CD14-positive monocyte (primary cell): ENCODE measurements around the gene EIF2B2. TPM values are rescaled to one million over a fixed set of nuclear protein-coding genes. Genes with fewer than 3 reads are reported as not detected.

Experiments
- DNase-seq, 3 donors: peaks; one replicate each; pipeline ENCODE4 v3.0.0-alpha.2; 2011 to 2022
- H2AFZ ChIP-seq: 2 replicates; pipeline ENCODE4 v1.6.0; 2012; ENCODE audit warnings: mild to moderate bottlenecking, low read depth, low read length, inconsistent platforms; ENCODE audit not compliant: insufficient read depth, poor library complexity, severe bottlenecking
- H3K27ac ChIP-seq, 2 donors: 1 replicate in 1 of 2; 2 replicates in 1 of 2; pipeline ENCODE4 v1.5.1; 2012 to 2013; ENCODE audit warnings: low read length in 2 of 2, control low read depth in 1 of 2, inconsistent platforms in 1 of 2, low read depth in 1 of 2, mild to moderate bottlenecking in 1 of 2
- H3K27me3 ChIP-seq, 2 donors: one replicate each; pipeline versions ENCODE4 v1.6.0 to v1.6.1; 2011 to 2013; ENCODE audit warnings: low read length in 2 of 2; ENCODE audit not compliant: control insufficient read depth in 2 of 2, insufficient read depth in 2 of 2
- H3K36me3 ChIP-seq, 2 donors: replicated peaks in 1 of 2; 1 replicate in 1 of 2; 2 replicates in 1 of 2; pipeline versions ENCODE4 v1.5.1 to v1.6.1; 2012 to 2013; ENCODE audit warnings: low read length in 2 of 2, control low read depth in 1 of 2, inconsistent platforms in 1 of 2, mild to moderate bottlenecking in 1 of 2; ENCODE audit not compliant: insufficient read depth in 2 of 2, control insufficient read depth in 1 of 2
- H3K4me1 ChIP-seq, 2 donors: 1 replicate in 1 of 2; 2 replicates in 1 of 2; pipeline versions ENCODE4 v1.5.1 to v1.6.1; 2012 to 2013; ENCODE audit warnings: low read length in 2 of 2, control low read depth in 1 of 2, inconsistent platforms in 1 of 2, mild to moderate bottlenecking in 1 of 2, moderate library complexity in 1 of 2; ENCODE audit not compliant: insufficient read depth in 2 of 2, control insufficient read depth in 1 of 2
- H3K4me2 ChIP-seq: replicated peaks from 2 replicates; pipeline ENCODE3; 2012; ENCODE audit warnings: low read length, moderate library complexity, mild to moderate bottlenecking; ENCODE audit not compliant: poor library complexity, severe bottlenecking; ENCODE audit errors: extremely low read depth
- H3K4me3 ChIP-seq, 3 experiments: fragments of 200-600 bp in 1 of 3; sonication (generic) in 1 of 3; replicated peaks in 1 of 3; 1 replicate in 2 of 3; 2 replicates in 1 of 3; pipeline ENCODE4 v1.5.1; 2011 to 2013; ENCODE audit warnings: low read length in 3 of 3, mild to moderate bottlenecking in 3 of 3, control low read depth in 2 of 3, low read depth in 2 of 3, inconsistent platforms in 1 of 3, moderate library complexity in 1 of 3
- H3K79me2 ChIP-seq: 2 replicates; pipeline ENCODE4 v1.6.0; 2012; ENCODE audit warnings: mild to moderate bottlenecking, control low read depth, inconsistent platforms, low read length, moderate library complexity; ENCODE audit not compliant: insufficient read depth
- H3K9ac ChIP-seq: 2 replicates; pipeline ENCODE4 v1.6.0; 2017; ENCODE audit warnings: low read length, mild to moderate bottlenecking; ENCODE audit not compliant: insufficient read depth, poor library complexity, severe bottlenecking
- H3K9me3 ChIP-seq, 2 donors: replicated peaks in 1 of 2; 1 replicate in 1 of 2; 2 replicates in 1 of 2; pipeline versions ENCODE4 v1.5.1 to v1.6.1; 2012 to 2013; ENCODE audit warnings: low read length in 2 of 2, control low read depth in 1 of 2; ENCODE audit not compliant: control insufficient read depth in 1 of 2, insufficient read depth in 1 of 2
- H4K20me1 ChIP-seq: 2 replicates; pipeline ENCODE4 v1.6.0; 2012; ENCODE audit warnings: mild to moderate bottlenecking, low read length, control low read depth, moderate library complexity; ENCODE audit not compliant: insufficient read depth
- H3K27ac Mint-ChIP-seq, 7 donors: one replicate each; pipeline ENCODE4 v1.8.0; 2020; ENCODE audit warnings: mild to moderate bottlenecking in 7 of 7, mixed read lengths in 7 of 7, moderate library complexity in 6 of 7, inconsistent platforms in 2 of 7
- H3K27me3 Mint-ChIP-seq, 3 donors: one replicate each; pipeline ENCODE4 v1.8.0; 2021 to 2022; ENCODE audit warnings: low read depth in 3 of 3, mild to moderate bottlenecking in 3 of 3, mixed read lengths in 3 of 3, moderate library complexity in 3 of 3, inconsistent platforms in 1 of 3
- H3K36me3 Mint-ChIP-seq, 2 donors: one replicate each; pipeline ENCODE4 v1.8.0; 2020; ENCODE audit warnings: mixed read lengths in 2 of 2, inconsistent platforms in 1 of 2, mild to moderate bottlenecking in 1 of 2
- H3K4me1 Mint-ChIP-seq: one replicate; pipeline ENCODE4 v1.8.0; 2020; ENCODE audit warnings: mild to moderate bottlenecking, mixed read lengths
- H3K4me3 Mint-ChIP-seq, 2 donors: one replicate each; pipeline ENCODE4 v1.8.0; 2020; ENCODE audit warnings: mild to moderate bottlenecking in 2 of 2, mixed read lengths in 2 of 2, moderate library complexity in 1 of 2
- H3K9me3 Mint-ChIP-seq, 7 donors: one replicate each; pipeline ENCODE4 v1.8.0; 2020 to 2022; ENCODE audit warnings: mixed read lengths in 7 of 7, mild to moderate bottlenecking in 6 of 7, moderate library complexity in 6 of 7, inconsistent platforms in 2 of 7
- CTCF ChIP-seq: fragments of 200-600 bp; IDR thresholded peaks from one replicate; pipeline ENCODE4 v1.8.0; 2022; ENCODE audit warnings: antibody characterized with exemption, mild to moderate bottlenecking
- WGBS: methylation state at CpG from one replicate; pipeline ENCODE4 v1.1.5; 2013; ENCODE audit warnings: missing lambda C conversion rate; ENCODE audit not compliant: insufficient coverage; 5-methylcytosine and 5-hydroxymethylcytosine counted together
- intact Hi-C, 2 donors: fragments of 100-400 bp; cut with micrococcal nuclease; formaldehyde crosslinking; loops; one replicate each; pipeline versions ENCODE4 v1.15.0 to v1.15.1; 2023
- polyA plus RNA-seq, 3 donors: library from polyadenylated mRNA; depleted of rRNA in 1 of 3; unstranded in 2 of 3; stranded (reverse) in 1 of 3; fragments of 300-500 nt in 2 of 3; fragments of >200 nt in 1 of 3; fragmentation: Illumina TruSeq in 2 of 3; gene quantifications; 1 replicate in 2 of 3; 2 replicates in 1 of 3; pipeline ENCODE4 v1.2.3, GENCODE V29; 2012 to 2021

Gene EIF2B2
- polyA plus RNA-seq, 3 donors = 20.8 to 26.3 (median 23.9) TPM

- no peaks in the 10 kb centered on the region for H3K27me3 ChIP-seq
- Mint-ChIP-seq H3K27ac (peak overlapping the region in 6 of 7 donors; percentile 68 to 98 (median 96)), H3K4me1 (peaks cover 43% of the 10 kb centered on the region), H3K36me3 (peaks cover 8 to 14% of the 10 kb centered on the region in 2 donors), H3K27me3 (no peaks in the 10 kb centered on the region), H3K4me3 (peak overlapping the region; percentile 91 to 97), H3K9me3 (no peaks in the 10 kb centered on the region)
- intact Hi-C loops = no loop called here
- TF ChIP-seq CTCF = no peak
- H3K4me2 ChIP-seq = peak overlapping the region; percentile 84
- no peaks in the 10 kb centered on the region for H3K9me3 ChIP-seq
- H3K27ac ChIP-seq = peak overlapping the region in 1 of 2 donors; percentile 85
- DNase-seq = no peak
- peak overlapping the region; percentile 88 for H2AFZ ChIP-seq
- H3K36me3 ChIP-seq = no peaks in the 10 kb centered on the region
- 43% methylated on average over 2 of the region's 5 CpGs for WGBS
- H4K20me1 ChIP-seq = no peaks in the 10 kb centered on the region
- H3K4me1 ChIP-seq = peaks cover 29 to 43% of the 10 kb centered on the region in 2 donors
- peak overlapping the region; percentile 67 to 81 (median 75) for H3K4me3 ChIP-seq
- peaks cover 20% of the 10 kb centered on the region for H3K79me2 ChIP-seq
- H3K9ac ChIP-seq = peak overlapping the region; percentile 84
Observed at GRCh38 chr14:75051556-75051899, 48.8 kb downstream of the EIF2B2 start.

- H3K36me3 Mint-ChIP-seq = peaks cover 6 to 15% of the 10 kb centered on the region in 2 donors
- no peaks in the 10 kb centered on the region for H3K36me3 ChIP-seq
- WGBS = 71% methylated on average over 1 of the region's 5 CpGs
- H3K9me3 Mint-ChIP-seq = no peaks in the 10 kb centered on the region
- H3K79me2 ChIP-seq = peaks cover 8% of the 10 kb centered on the region
- H2AFZ ChIP-seq = no peak overlapping the region
- H3K4me2 ChIP-seq = no peak overlapping the region
- H3K4me1 ChIP-seq = peaks cover 25 to 41% of the 10 kb centered on the region in 2 donors
- H3K4me1 Mint-ChIP-seq = peaks cover 40% of the 10 kb centered on the region
- H3K27me3 ChIP-seq = no peaks in the 10 kb centered on the region
- H3K27me3 Mint-ChIP-seq = no peaks in the 10 kb centered on the region
- no peak overlapping the region for H3K4me3 Mint-ChIP-seq
- no peak overlapping the region for H3K27ac ChIP-seq
- intact Hi-C loops = no loop called here
- no peak for TF ChIP-seq CTCF
- no peak overlapping the region for H3K4me3 ChIP-seq
- peak overlapping the region in 1 of 7 donors; percentile 7 for H3K27ac Mint-ChIP-seq
- DNase-seq = no peak
- H3K9ac ChIP-seq = no peak overlapping the region
- H3K9me3 ChIP-seq = no peaks in the 10 kb centered on the region
- no peaks in the 10 kb centered on the region for H4K20me1 ChIP-seq
Observed at GRCh38 chr14:75053396-75054291, 50.9 kb downstream of the EIF2B2 start.
